Fibroblast of villous mesenchyme (primary cell): Measurements from ENCODE around the gene CDH12. TPM values are rescaled to one million over a fixed set of nuclear protein-coding genes. Genes with fewer than 3 reads are reported as not detected.

ENCODE experiments used
- DNase-seq: peaks from one replicate; pipeline ENCODE4 v3.0.0-alpha.2; 2010; ENCODE audit warnings: low read depth
- H3K4me3 ChIP-seq: 2 replicates; pipeline ENCODE4 v1.5.1; 2011; ENCODE audit warnings: low read depth, mild to moderate bottlenecking, low read length
- total RNA-seq: library from RNA; depleted of rRNA; stranded (reverse); fragments of >200 nt; gene quantifications from 2 replicates; pipeline ENCODE4 v1.2.3, GENCODE V29; 2012
- TF ChIP-seq, protein P1 (sequence below): IDR thresholded peaks from 2 replicates; pipeline ENCODE4 v1.5.1; 2012; ENCODE audit warnings: low read depth, mild to moderate bottlenecking, low read length; ENCODE audit not compliant: insufficient read depth

The CDH12 gene
- total RNA-seq, 1 donor, result not detected

GRCh38 chr5:21817668-21818369, 1035.3 kb downstream of the CDH12 start:
- peak; percentile 0 for DNase-seq
- TF ChIP-seq, protein P1, sequence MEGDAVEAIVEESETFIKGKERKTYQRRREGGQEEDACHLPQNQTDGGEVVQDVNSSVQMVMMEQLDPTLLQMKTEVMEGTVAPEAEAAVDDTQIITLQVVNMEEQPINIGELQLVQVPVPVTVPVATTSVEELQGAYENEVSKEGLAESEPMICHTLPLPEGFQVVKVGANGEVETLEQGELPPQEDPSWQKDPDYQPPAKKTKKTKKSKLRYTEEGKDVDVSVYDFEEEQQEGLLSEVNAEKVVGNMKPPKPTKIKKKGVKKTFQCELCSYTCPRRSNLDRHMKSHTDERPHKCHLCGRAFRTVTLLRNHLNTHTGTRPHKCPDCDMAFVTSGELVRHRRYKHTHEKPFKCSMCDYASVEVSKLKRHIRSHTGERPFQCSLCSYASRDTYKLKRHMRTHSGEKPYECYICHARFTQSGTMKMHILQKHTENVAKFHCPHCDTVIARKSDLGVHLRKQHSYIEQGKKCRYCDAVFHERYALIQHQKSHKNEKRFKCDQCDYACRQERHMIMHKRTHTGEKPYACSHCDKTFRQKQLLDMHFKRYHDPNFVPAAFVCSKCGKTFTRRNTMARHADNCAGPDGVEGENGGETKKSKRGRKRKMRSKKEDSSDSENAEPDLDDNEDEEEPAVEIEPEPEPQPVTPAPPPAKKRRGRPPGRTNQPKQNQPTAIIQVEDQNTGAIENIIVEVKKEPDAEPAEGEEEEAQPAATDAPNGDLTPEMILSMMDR, result no peak
- H3K4me3 ChIP-seq, result no peak overlapping the region

DNA sequence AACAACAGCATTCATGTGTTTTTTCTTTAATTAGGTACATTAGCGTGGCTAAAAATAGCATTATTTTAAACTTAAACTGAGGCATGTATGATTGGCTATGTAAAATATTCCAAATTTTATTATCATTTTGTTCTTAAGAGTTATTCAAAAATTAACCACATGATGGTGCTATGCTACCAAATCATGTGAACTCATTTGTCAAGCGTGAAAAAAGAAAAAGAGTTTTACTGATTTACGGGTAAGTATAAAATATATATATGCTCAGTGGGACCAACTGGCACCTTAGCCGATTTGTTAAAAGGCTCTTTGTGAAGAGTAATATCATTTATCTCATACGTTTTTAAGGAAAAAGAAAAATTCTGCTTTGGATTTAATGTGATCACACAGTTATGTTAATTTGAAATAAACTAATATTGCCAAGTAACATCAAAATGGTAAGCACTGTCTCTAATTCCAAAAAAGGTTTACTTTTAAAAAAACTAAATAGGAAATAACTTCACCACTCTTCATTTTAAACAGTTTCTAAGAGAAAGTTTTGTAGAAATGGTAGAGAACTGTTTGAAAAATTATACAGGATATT, 1042.3 kb downstream of the CDH12 start:
- H3K4me3 ChIP-seq, result no peak overlapping the region
- TF ChIP-seq, protein P1, result peak; percentile 35
- DNase-seq, result peak; percentile 12

DNA sequence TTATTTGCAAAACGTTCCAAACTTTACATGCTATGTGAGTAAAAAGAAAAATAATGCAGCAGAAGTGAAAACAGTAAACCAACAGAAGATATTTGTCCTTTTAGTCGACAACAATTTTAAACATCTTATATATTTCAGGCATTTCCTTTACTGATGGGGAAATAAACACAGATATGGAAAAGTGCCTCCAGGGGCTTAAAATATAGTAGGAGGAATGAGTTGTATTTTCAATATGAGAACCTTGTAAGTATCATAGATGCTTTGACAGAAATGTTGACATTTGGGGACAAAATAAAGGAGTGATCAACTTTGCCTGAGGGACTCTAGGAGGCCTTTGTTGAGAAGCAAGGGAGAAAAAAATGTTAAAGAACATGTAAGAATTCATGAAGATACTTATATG, 1043.5 kb downstream of the CDH12 start:
- DNase-seq, result no peak
- TF ChIP-seq, protein P1, result no peak
- no peak overlapping the region for H3K4me3 ChIP-seq

- H3K4me3 ChIP-seq, result no peak overlapping the region
- TF ChIP-seq, protein P1, result no peak
- no peak for DNase-seq
Observed at GRCh38 chr5:21807953-21808352, 1045.2 kb downstream of the CDH12 start.

GRCh38 chr5:21806943-21807342, 1046.2 kb downstream of the CDH12 start:
- no peak overlapping the region for H3K4me3 ChIP-seq
- TF ChIP-seq, protein P1, result no peak
- DNase-seq, result no peak

DNA sequence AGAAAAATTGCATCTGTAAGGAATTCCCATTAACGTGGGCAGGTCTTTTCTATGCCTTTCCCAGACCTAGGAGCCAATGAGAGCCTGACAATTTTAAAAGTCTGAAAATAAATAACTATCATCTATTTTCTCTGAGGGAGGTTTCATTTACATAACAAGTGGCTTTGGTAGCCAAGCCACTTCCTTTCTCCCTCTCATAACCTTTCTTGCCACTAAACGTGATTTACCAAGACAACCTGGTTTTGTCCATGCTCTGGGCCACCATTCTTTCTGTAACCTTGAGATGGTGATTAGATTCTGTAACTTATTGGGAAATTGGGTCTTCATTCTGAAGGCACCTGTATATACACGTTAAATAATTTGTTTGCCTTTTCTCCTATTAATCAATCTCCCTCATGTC, 1046.9 kb downstream of the CDH12 start:
- DNase-seq, result no peak
- H3K4me3 ChIP-seq, result no peak overlapping the region
- TF ChIP-seq, protein P1, result no peak
